NB4 (cell line): ENCODE measurements around the gene CNTNAP2.

Experiments used
- DNase-seq: peaks from one replicate; pipeline ENCODE4 v3.0.0; 2010; ENCODE audit warnings: low read depth
- H3K4me3 ChIP-seq: one replicate; pipeline ENCODE4 v1.5.1; 2011; ENCODE audit warnings: mild to moderate bottlenecking, low read depth, low read length, moderate library complexity
- MAX ChIP-seq: IDR thresholded peaks from 2 replicates; pipeline ENCODE4 v1.6.1; 2011; ENCODE audit warnings: low read depth, low read length
- MYC ChIP-seq: IDR thresholded peaks from 2 replicates; pipeline ENCODE4 v1.6.1; 2011; ENCODE audit warnings: low read depth, low read length
- POLR2A ChIP-seq: IDR thresholded peaks from 2 replicates; pipeline ENCODE4 v1.6.1; 2011; ENCODE audit warnings: mild to moderate bottlenecking; ENCODE audit not compliant: insufficient read length; ENCODE audit errors: extremely low read depth
- TF ChIP-seq, protein P1 (sequence below): IDR thresholded peaks from one replicate; pipeline ENCODE4 v1.5.1; 2012; ENCODE audit warnings: low read depth, low read length

CNTNAP2 gene

GRCh38 chr7:147068842-147069241 is 952.2 kb downstream of the CNTNAP2 start:
- H3K4me3 ChIP-seq, result no peak overlapping the region
- no peak for TF ChIP-seq POLR2A
- TF ChIP-seq MYC, result no peak
- no peak for TF ChIP-seq MAX
- TF ChIP-seq, protein P1, sequence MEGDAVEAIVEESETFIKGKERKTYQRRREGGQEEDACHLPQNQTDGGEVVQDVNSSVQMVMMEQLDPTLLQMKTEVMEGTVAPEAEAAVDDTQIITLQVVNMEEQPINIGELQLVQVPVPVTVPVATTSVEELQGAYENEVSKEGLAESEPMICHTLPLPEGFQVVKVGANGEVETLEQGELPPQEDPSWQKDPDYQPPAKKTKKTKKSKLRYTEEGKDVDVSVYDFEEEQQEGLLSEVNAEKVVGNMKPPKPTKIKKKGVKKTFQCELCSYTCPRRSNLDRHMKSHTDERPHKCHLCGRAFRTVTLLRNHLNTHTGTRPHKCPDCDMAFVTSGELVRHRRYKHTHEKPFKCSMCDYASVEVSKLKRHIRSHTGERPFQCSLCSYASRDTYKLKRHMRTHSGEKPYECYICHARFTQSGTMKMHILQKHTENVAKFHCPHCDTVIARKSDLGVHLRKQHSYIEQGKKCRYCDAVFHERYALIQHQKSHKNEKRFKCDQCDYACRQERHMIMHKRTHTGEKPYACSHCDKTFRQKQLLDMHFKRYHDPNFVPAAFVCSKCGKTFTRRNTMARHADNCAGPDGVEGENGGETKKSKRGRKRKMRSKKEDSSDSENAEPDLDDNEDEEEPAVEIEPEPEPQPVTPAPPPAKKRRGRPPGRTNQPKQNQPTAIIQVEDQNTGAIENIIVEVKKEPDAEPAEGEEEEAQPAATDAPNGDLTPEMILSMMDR, result no peak
- DNase-seq, result no peak

- TF ChIP-seq MAX (no peak), POLR2A (no peak), MYC (no peak)
- TF ChIP-seq, protein P1, result no peak
- DNase-seq, result no peak
- no peak overlapping the region for H3K4me3 ChIP-seq
Measured at GRCh38 chr7:147069771-147070170, 953.2 kb downstream of the CNTNAP2 start.

- no peak for DNase-seq
- H3K4me3 ChIP-seq, result no peak overlapping the region
- TF ChIP-seq MAX (no peak), POLR2A (no peak), MYC (no peak)
- TF ChIP-seq, protein P1, result no peak
Measured at GRCh38 chr7:147070886-147071285, 954.3 kb downstream of the CNTNAP2 start.

DNA sequence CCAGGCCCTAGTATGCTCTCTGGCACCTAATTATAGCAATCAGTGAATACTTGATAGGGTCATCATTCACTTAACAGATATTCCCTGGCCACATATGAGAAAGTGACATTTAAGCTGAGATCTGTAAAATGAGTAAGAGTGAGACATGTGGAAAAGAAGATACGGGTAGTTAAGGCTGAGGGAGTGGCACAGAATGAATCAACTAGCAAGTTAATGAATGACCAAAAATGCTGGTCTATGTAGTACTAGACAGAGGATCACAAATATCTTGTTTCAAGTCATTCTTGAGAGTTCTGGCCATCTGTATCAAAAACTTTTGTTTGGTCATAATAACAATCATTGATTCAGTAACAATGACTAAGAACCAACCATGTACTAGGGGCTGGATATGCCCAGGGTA is 954.9 kb downstream of the CNTNAP2 start:
- no peak for DNase-seq
- H3K4me3 ChIP-seq, result no peak overlapping the region
- TF ChIP-seq MYC, result no peak
- TF ChIP-seq, protein P1, result no peak
- TF ChIP-seq MAX, result no peak
- TF ChIP-seq POLR2A, result no peak

- TF ChIP-seq MYC, result no peak
- TF ChIP-seq POLR2A, result no peak
- TF ChIP-seq, protein P1, result no peak
- TF ChIP-seq MAX, result no peak
- DNase-seq, result no peak
- no peak overlapping the region for H3K4me3 ChIP-seq
Measured at GRCh38 chr7:147078312-147078711, 961.7 kb downstream of the CNTNAP2 start.

GRCh38 chr7:147079083-147079482 is 962.5 kb downstream of the CNTNAP2 start:
- TF ChIP-seq, protein P1, result no peak
- TF ChIP-seq MYC, result no peak
- no peak for TF ChIP-seq POLR2A
- TF ChIP-seq MAX, result no peak
- DNase-seq, result no peak
- H3K4me3 ChIP-seq, result no peak overlapping the region
